ENCODE data around the gene SCFD1. TPM values are rescaled to one million over a fixed set of nuclear protein-coding genes. Genes with fewer than 3 reads are reported as not detected.
"Not testable (repeated sequence)": the region's sequence is repeated elsewhere in the genome, so short reads cannot be mapped to it uniquely, and the experiment has no call there.

The SCFD1 gene, protein sequence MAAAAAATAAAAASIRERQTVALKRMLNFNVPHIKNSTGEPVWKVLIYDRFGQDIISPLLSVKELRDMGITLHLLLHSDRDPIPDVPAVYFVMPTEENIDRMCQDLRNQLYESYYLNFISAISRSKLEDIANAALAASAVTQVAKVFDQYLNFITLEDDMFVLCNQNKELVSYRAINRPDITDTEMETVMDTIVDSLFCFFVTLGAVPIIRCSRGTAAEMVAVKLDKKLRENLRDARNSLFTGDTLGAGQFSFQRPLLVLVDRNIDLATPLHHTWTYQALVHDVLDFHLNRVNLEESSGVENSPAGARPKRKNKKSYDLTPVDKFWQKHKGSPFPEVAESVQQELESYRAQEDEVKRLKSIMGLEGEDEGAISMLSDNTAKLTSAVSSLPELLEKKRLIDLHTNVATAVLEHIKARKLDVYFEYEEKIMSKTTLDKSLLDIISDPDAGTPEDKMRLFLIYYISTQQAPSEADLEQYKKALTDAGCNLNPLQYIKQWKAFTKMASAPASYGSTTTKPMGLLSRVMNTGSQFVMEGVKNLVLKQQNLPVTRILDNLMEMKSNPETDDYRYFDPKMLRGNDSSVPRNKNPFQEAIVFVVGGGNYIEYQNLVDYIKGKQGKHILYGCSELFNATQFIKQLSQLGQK
- polyA plus RNA-seq (2013, experiment 1 of 4) = 70.6 TPM
- 86.7 TPM for polyA plus RNA-seq (2013, experiment 2 of 4)
- 61.9 TPM for polyA plus RNA-seq (2013, experiment 3 of 4)
- polyA plus RNA-seq (2013, experiment 4 of 4) = 69.4 TPM

DNA sequence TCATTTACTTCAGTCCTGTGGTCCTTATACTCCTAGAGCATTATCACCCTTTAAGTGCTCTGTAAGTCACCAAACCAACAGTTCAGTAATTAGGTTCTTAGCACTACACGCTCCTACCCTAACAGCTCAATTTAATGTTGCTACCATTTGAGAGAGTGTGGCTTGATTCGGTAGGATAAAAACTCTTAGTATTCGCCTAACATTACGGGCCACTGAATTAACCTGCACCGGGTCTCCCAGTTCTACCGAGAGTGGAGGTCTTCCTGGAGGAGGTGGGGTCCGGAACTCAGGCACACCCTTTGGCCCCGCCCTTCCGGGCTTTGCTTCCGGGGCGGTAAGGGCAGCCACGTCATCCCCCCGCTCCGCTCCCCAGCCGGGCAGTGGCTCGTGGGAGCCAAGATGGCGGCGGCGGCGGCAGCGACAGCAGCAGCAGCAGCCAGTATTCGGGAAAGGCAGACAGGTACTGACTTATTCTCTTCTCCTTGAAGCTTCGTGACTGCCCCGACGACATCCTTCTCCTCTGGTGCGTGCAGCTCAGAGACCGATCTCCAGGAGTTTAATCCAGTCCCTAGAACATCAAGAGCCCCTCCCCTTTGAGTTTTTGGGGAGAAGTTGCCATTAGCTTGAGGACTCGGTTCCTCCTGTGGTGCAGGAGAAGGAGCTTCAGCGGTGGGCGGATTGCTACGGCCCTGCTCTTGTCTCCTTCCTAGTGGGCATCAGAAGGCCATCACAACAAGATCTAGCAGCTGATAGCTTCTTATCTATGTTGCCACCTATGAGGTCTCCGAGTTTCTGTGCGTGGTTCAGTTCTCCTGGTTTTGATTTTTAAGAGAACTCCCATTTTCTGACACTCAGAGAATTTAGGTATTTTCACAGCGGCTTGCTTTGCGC, at the start of gene SCFD1:
SCFD1 (plus strand) TSS at position 380 of the 891 bp plus-strand sequence; CDS start at position 400, 20 bp downstream.
- Histone ChIP-seq H3K4me3 (ENCODE audit: insufficient read depth, low read depth, low read length) (peak within 1 kb of the TSS; percentile 91), H3K27me3 (ENCODE audit: control insufficient read depth, insufficient read depth, low read length, poor library complexity, severe bottlenecking) (no peaks in the 10 kb centered on the region), H3K36me3 (ENCODE audit: control insufficient read depth, insufficient read depth, low read length) (no peaks in the 10 kb centered on the region), H3K9me3 (ENCODE audit: control insufficient read depth, low read length) (no peaks in the 10 kb centered on the region), H3K4me1 (ENCODE audit: control insufficient read depth, insufficient read depth, low read length) (no peaks in the 10 kb centered on the region), H3K27ac (ENCODE audit: insufficient read depth, low read depth, low read length, poor library complexity, severe bottlenecking) (peak within 1 kb of the TSS; percentile 95)
- 1 to 3% methylated on average over 35 of the region's 35 CpGs for WGBS, 2 experiments

- no peaks in the 10 kb centered on the region for H3K9me3 ChIP-seq (ENCODE audit: control insufficient read depth, low read length)
- H3K27ac ChIP-seq (ENCODE audit: insufficient read depth, low read depth, low read length, poor library complexity, severe bottlenecking) = no peak overlapping the region
- peaks cover 10% of the 10 kb centered on the region for H3K4me1 ChIP-seq (ENCODE audit: control insufficient read depth, insufficient read depth, low read length)
- no peak overlapping the region for H3K4me3 ChIP-seq (ENCODE audit: insufficient read depth, low read depth, low read length)
- 100% methylated on average over 1 of the region's 1 CpG; no CpG with 5 or more reads in 1 of the 2 experiments for WGBS, 2 experiments
- no peaks in the 10 kb centered on the region for H3K27me3 ChIP-seq (ENCODE audit: control insufficient read depth, insufficient read depth, low read length, poor library complexity, severe bottlenecking)
- no peaks in the 10 kb centered on the region for H3K36me3 ChIP-seq (ENCODE audit: control insufficient read depth, insufficient read depth, low read length)
These were observed 49.3 kb upstream of the SCFD1 start for GRCh38 chr14:30572771-30573170.

GRCh38 chr14:30573226-30573814, 48.8 kb upstream of the SCFD1 start:
- H3K36me3 ChIP-seq (ENCODE audit: control insufficient read depth, insufficient read depth, low read length) = no peaks in the 10 kb centered on the region
- no peaks in the 10 kb centered on the region for H3K9me3 ChIP-seq (ENCODE audit: control insufficient read depth, low read length)
- peaks cover 10% of the 10 kb centered on the region for H3K4me1 ChIP-seq (ENCODE audit: control insufficient read depth, insufficient read depth, low read length)
- no peak overlapping the region for H3K27ac ChIP-seq (ENCODE audit: insufficient read depth, low read depth, low read length, poor library complexity, severe bottlenecking)
- H3K27me3 ChIP-seq (ENCODE audit: control insufficient read depth, insufficient read depth, low read length, poor library complexity, severe bottlenecking) = no peaks in the 10 kb centered on the region
- H3K4me3 ChIP-seq (ENCODE audit: insufficient read depth, low read depth, low read length) = no peak overlapping the region
- 86 to 94% methylated on average over 5 of the region's 5 CpGs for WGBS, 2 experiments

- H3K4me1 ChIP-seq (ENCODE audit: control insufficient read depth, insufficient read depth, low read length) = peaks cover 10% of the 10 kb centered on the region
- no peak overlapping the region for H3K27ac ChIP-seq (ENCODE audit: insufficient read depth, low read depth, low read length, poor library complexity, severe bottlenecking)
- H3K27me3 ChIP-seq (ENCODE audit: control insufficient read depth, insufficient read depth, low read length, poor library complexity, severe bottlenecking) = no peaks in the 10 kb centered on the region
- no peaks in the 10 kb centered on the region for H3K36me3 ChIP-seq (ENCODE audit: control insufficient read depth, insufficient read depth, low read length)
- 88 to 90% methylated on average over 2 of the region's 2 CpGs for WGBS, 2 experiments
- no peaks in the 10 kb centered on the region for H3K9me3 ChIP-seq (ENCODE audit: control insufficient read depth, low read length)
- H3K4me3 ChIP-seq (ENCODE audit: insufficient read depth, low read depth, low read length) = no peak overlapping the region
These were observed 48.2 kb upstream of the SCFD1 start for GRCh38 chr14:30573966-30574365.

GRCh38 chr14:30574777-30575176, 47.3 kb upstream of the SCFD1 start:
- WGBS, 2 experiments = 93 to 97% methylated on average over 3 of the region's 3 CpGs

DNA sequence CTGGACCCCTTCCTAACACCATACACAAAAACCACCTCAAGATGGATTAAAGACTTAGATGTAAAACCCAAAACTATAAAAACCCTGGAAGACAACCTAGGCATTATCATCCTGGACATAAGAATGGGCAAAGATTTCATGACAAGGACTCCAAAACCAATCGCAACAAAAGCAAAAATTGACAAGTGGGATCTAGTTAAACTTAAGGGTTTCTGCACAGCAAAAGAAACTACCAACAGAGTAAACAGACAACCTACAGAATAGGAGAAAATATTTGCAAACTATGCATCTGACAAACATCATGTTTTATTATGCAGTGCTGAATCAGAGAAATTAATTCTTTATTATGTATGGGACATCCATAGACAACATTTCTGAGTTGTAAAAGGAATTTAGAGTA, 45.8 kb upstream of the SCFD1 start:
- H3K27ac ChIP-seq (ENCODE audit: insufficient read depth, low read depth, low read length, poor library complexity, severe bottlenecking); H3K4me1 ChIP-seq (ENCODE audit: control insufficient read depth, insufficient read depth, low read length); H3K36me3 ChIP-seq (ENCODE audit: control insufficient read depth, insufficient read depth, low read length); H3K4me3 ChIP-seq (ENCODE audit: insufficient read depth, low read depth, low read length); H3K9me3 ChIP-seq (ENCODE audit: control insufficient read depth, low read length); H3K27me3 ChIP-seq (ENCODE audit: control insufficient read depth, insufficient read depth, low read length, poor library complexity, severe bottlenecking): not testable (repeated sequence)
- 100% methylated on average over 1 of the region's 1 CpG for WGBS, 2 experiments

More at GRCh38 chr14:30574777-30575176, 47.3 kb upstream of the SCFD1 start:
- H3K4me1 ChIP-seq (ENCODE audit: control insufficient read depth, insufficient read depth, low read length); H3K27ac ChIP-seq (ENCODE audit: insufficient read depth, low read depth, low read length, poor library complexity, severe bottlenecking); H3K9me3 ChIP-seq (ENCODE audit: control insufficient read depth, low read length); H3K36me3 ChIP-seq (ENCODE audit: control insufficient read depth, insufficient read depth, low read length); H3K27me3 ChIP-seq (ENCODE audit: control insufficient read depth, insufficient read depth, low read length, poor library complexity, severe bottlenecking); H3K4me3 ChIP-seq (ENCODE audit: insufficient read depth, low read depth, low read length): not testable (repeated sequence)

- H3K27ac ChIP-seq (ENCODE audit: insufficient read depth, low read depth, low read length, poor library complexity, severe bottlenecking) = no peak overlapping the region
- H3K27me3 ChIP-seq (ENCODE audit: control insufficient read depth, insufficient read depth, low read length, poor library complexity, severe bottlenecking) = no peaks in the 10 kb centered on the region
- no peak overlapping the region for H3K4me3 ChIP-seq (ENCODE audit: insufficient read depth, low read depth, low read length)
- peaks cover 8% of the 10 kb centered on the region for H3K9me3 ChIP-seq (ENCODE audit: control insufficient read depth, low read length)
- peaks cover 27% of the 10 kb centered on the region for H3K36me3 ChIP-seq (ENCODE audit: control insufficient read depth, insufficient read depth, low read length)
- WGBS, 2 experiments = 100% methylated on average over 1 to 2 of the region's 2 CpGs
- no peaks in the 10 kb centered on the region for H3K4me1 ChIP-seq (ENCODE audit: control insufficient read depth, insufficient read depth, low read length)
These were observed 41.4 kb upstream of the SCFD1 start for GRCh38 chr14:30580616-30581282.

DNA sequence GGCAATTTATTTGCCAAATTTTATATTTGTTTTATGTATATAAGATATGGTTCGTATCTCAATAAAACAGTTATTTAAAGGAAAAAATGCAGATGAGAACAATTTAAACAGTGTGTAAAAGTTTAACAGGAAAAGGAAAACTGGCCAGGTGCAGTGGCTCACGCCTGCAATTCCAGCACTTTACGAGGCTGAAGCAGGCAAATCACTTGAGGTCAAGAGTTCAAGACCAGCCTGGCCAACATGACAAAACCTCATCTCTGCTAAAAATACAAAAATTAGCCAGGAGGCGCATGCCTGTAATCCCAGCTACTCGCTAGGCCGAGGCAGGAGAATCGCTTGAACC, 40.9 kb upstream of the SCFD1 start:
- Histone ChIP-seq H3K27me3 (ENCODE audit: control insufficient read depth, insufficient read depth, low read length, poor library complexity, severe bottlenecking) (no peaks in the 10 kb centered on the region), H3K4me1 (ENCODE audit: control insufficient read depth, insufficient read depth, low read length) (no peaks in the 10 kb centered on the region), H3K27ac (ENCODE audit: insufficient read depth, low read depth, low read length, poor library complexity, severe bottlenecking) (no peak overlapping the region), H3K9me3 (ENCODE audit: control insufficient read depth, low read length) (peaks cover 8% of the 10 kb centered on the region), H3K36me3 (ENCODE audit: control insufficient read depth, insufficient read depth, low read length) (peaks cover 27% of the 10 kb centered on the region), H3K4me3 (ENCODE audit: insufficient read depth, low read depth, low read length) (no peak overlapping the region)
- 94 to 96% methylated on average over 7 of the region's 7 CpGs for whole genome bisulfite sequencing, 2 experiments

DNA sequence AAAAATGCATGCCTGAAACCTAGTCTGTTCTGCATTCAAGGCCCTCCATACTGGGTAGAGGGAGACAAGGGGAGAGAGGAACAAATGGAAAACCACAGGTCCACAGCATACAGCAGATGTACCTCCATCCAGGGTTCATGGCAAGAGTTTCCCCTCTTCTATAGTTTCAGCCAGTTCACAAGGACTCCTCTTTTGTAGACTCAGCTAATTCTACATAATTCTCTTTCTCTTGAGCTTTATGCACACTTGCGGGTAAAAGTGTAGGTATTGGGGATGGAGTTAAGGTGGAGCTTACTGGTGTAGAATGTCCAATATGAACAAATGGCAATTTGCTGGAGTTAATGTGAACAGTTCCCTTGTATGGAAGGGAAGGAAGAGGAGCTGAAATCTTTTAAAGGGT, 39.7 kb upstream of the SCFD1 start:
- Histone ChIP-seq H3K4me1 (ENCODE audit: control insufficient read depth, insufficient read depth, low read length) (no peaks in the 10 kb centered on the region), H3K9me3 (ENCODE audit: control insufficient read depth, low read length) (peaks cover 8% of the 10 kb centered on the region), H3K36me3 (ENCODE audit: control insufficient read depth, insufficient read depth, low read length) (peaks cover 29% of the 10 kb centered on the region), H3K27me3 (ENCODE audit: control insufficient read depth, insufficient read depth, low read length, poor library complexity, severe bottlenecking) (no peaks in the 10 kb centered on the region), H3K4me3 (ENCODE audit: insufficient read depth, low read depth, low read length) (no peak overlapping the region), H3K27ac (ENCODE audit: insufficient read depth, low read depth, low read length, poor library complexity, severe bottlenecking) (no peak overlapping the region)
- 100% methylated on average over 1 of the region's 1 CpG for WGBS, 2 experiments

All from ectodermal cell (in vitro differentiated cells).